Measurements from ENCODE around the gene AACS.

AACS gene

DNA sequence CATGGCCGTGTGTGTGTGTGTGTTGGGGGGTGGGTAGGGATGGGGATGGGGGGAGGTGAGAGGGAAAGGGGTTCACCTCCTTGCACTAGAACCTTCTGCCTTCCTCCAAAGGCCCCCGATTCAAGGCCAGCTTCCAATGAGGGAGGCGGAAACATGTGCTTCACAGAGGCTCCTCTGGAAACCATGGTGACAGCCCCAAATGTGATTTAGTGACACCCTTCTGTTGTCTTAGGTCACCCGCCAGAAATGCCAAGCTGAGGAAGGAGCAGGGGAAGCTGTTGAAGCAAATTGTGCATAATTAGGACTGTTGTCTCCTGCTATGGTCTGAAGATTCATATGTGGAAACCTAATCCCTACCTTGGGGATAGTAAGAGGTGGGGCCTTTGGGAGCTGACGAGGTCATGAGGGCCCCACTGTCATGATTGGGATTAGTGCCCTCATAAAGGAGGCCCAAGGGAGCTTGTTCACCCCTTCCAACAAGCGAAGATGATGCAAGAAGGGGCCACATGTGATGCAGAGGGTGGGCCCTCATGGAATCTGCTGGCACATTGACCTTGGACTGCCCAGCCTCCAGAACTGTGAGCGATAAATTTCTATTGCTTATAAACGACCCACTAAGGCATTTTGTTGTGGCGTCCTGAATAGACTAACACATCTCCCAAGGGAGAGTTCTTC is 95.2 kb downstream of the AACS start:
- DNase-seq, result no peak

DNA sequence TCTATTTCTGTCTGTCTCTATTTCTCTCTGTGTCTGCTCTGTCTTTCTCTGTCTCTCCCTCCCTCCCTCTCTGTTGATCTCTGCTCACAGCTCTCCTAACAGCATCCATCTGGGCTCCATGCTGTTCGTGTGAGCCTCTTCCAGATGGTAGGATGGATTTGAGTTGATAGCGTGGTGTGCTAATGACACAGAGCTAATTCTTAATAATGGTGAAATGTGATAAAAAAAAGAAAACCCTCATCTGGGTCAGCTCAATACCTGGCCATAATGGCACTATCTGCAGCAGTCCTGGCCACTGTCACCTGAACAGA is 96.4 kb downstream of the AACS start:
- no peak for DNase-seq

DNA sequence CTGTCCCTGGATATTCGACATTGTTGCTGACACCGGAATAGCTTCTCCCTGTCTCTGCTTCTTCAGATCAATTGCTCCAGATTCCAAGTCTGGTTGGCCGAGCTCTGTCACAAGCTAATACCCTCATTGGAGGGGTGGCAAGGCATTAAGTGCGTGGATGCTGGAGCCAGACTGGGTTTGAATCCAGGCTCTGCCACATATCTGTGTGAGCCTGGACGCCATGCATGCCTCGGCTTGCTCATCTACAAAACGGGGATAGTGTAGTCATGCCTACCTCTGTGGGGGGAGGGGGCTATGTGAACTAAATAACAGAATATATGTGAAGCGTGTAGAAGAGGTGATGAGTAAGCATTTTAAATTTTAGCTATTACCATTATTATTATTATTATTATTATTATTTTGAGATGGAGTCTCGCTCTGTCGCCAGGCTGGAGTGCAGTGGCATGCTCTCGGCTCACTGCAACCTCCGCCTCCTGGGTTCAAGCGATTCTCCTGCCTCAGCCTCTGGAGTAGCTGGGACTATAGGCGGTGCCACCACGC is 97.3 kb downstream of the AACS start:
- no peak for DNase-seq

DNA sequence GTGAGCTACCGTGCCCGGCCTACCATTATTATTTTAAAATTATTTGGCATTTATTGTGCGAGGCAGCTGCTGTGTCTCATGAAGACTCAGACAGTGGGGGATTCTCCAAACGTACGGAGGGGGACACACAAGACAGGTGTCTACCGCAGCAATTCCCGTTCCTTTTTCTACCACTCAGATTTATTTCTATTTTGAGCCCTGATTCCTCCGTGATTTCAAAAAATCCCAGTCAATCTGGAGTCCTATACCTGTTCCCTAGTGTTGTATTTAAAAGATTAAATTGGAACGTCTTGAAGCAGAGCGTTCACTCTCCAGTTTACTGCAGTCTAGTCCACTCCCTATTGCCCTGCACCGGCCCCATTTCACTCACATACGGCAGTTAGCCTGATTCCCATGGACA is 97.9 kb downstream of the AACS start:
- DNase-seq, result no peak

DNA sequence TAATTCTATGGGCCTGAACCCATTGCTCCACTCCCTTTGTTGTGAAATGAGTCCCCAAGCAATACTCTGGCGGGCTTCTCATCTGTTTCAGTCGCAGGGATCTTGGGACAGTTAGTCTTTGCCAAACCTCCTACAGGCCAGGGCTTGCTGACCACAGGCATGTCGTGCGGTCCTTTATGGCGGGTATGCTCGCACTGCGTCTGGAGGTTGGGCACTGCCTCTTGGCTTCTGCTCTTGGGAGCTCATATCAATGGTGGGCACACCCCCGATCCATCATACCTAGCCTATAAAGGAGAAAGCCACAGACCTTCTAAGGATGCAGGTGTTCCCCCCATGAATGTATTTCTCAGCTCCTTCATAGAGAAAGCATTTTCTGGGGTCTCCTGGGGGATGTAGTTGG is 99.3 kb downstream of the AACS start:
- no peak for DNase-seq

DNA sequence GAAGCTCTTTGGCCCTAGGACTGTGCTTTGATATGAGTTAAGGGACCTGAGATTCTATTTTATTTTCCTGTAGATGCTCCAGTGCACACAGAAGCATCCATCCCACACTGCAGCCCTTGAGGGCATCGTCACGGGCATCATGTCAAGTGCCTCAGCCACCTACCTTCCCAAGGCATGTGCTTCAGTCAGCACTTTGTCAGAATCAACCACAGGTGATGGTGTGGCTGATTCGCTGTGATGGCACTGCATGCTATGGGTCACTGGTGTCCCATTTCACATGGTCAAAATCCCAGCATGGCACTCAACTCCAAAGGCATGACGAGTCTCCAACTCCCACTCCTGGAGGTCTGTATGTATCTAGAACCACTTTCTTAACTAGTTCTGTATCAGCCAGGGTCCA is 100.8 kb downstream of the AACS start:
- DNase-seq, result no peak

DNA sequence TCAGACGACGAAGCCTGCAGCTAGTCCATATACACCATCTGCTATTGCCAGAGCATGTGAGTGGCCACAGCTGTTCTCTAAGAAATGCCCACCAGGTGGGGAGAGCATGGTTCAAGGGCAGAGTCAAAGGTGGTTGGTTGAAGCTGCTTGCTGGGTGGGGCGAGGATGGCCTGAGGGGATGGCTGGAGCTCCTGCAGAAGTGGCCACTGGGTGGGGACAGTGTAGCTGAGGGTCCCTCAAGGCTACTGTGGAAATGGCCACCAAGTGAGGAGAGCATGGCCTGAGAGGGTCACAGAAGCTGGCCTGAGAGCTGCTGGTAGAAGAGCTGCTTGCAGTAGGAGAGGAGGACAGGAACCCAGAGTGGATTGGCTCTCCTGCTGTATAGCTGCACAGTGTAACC is 102.4 kb downstream of the AACS start:
- no peak for DNase-seq

DNA sequence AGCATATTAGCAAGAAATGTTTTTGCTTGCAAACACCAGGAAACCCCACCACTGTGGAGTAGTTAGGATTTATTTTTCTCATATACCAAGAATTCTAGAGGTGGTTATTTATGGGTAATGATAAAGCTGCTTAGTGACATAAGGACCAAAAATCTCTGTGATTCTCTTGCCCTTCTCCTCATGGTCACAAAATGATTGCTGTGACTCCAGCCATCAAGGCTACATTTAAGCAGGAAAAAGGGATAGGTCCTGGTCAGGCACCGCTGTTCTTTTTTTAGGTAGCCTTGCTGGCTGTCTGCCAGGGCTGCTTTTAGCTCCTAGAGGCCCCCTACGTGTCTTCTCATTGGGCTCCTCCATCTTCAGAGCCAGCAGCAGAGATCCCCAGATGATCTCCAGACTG is 104.2 kb downstream of the AACS start:
- DNase-seq, result no peak

DNA sequence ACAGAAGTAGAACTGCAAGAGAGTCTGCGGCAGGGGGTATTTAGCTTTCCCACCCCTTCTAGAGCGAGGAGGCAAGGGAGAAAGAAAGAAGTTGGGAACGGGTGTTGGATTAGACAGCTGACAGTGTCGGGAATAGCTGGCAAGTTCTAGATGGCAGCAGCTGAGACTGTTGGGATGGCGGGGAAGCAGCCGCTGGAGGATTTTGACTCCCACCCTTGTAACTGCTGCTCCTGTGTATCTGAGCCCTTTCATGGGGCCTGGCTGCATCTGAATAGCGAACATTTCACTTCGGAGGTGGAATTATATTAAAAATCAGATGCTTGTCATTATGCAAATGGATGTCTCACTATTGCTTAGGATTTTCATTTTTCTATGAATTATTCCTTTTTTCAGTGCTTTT is 104.6 kb downstream of the AACS start:
- no peak for DNase-seq

DNA sequence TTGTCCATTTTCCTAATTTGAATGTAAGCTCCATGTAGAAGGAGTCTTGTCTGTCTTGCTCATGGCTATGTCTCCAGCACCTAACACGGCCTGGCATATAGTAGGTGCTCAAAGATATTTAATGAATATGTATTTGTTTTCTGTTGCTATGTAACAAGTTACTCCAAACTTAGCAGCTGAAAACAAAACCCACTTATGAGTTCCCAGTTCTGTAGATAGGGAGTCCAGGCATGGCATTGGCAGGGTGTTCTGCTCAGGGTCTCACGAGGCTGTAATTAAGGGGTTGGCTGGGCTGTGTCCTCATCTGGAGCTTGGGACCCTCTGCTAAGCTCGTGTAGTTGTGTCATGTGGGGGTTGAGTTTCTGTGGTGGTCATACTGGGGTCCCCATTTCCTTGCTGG is 106.0 kb downstream of the AACS start:
- no peak for DNase-seq

DNA sequence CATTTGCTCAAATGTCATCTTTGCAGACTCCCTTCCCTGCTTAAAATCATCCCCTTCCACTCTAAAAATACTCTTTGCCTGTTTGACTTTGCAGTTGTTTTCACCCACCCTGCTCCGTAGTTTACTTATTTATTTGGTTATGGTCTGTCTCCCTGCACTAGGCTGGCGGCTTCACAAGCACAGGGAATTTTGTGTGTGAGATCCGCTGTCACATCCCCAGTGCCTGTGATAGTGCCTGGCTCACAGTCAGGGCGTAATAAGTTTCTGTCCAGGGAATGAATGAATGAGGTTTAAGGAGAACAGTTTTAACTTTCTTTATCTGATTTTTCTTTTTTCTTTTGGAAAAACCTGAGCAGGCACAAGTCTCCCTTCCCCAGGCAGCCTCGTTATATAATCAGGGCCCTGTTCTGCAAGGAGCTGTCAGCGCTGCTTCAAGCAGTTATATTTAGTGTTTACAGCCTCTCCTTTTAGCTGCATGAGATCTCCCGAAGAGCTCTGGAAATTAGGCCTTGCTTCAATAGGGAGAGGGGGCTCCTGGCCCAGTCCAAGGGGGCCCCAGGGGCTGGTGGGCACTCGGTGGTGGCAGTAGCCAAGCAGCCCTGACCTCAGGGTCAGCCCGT is 107.1 kb downstream of the AACS start:
- no peak for DNase-seq

DNA sequence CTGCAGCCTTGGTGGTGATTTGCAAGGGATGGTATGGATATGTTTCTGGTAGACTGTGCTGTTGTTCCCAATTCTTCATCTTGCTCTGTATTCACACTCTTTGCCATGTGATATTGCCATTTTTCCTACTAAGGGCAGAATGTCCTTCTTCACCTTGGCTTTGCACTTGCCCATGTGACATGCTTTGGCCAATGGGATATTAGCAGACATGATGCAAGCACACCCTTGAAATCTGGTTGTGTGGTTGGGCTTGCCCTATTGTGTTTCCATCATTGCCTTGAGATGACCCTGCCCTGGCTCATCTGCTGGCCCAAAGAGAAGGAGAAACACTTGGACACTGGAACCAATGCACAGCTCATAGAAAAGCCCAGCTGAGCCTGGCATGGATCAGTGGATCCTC is 110.3 kb downstream of the AACS start:
- DNase-seq, result no peak

DNA sequence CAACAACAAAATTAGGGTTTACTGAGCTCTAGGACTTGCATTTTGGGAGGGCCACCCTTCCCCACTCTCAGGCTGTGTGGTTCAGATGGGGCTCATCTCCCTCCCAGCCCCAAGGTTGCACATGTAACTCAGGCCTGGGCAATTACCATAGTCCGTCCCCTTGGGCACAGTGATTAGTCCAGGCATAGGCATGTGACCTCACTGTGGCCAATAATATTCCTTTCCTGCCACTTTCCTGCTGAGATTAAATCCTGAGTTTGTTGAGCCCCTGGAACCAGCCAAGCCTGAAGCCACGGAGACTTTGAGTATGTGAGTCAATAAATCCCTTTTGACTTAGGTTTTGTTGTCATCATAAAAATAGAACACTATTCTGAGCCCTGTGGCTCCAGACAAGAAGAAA is 113.0 kb downstream of the AACS start:
- DNase-seq, result no peak

DNA sequence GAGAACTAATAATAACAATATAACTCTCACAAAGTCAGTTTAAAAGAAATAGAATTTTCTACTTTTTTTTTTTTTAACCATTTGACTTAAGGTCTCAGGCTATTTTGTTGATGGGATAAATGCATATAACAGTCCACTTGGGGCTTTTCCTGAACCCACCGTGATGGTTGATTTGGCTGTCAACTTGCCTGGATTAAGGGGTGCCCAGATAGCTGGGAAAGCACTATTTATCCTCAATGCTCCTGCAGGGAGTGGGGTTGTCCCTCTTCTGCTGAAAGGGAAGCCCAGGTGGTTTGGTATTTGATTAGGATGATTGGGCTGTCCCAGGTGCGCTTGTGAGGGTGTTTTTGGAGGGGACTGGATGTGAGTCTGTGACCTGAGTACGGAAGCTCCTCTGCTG is 114.9 kb downstream of the AACS start:
- DNase-seq, result no peak

DNA sequence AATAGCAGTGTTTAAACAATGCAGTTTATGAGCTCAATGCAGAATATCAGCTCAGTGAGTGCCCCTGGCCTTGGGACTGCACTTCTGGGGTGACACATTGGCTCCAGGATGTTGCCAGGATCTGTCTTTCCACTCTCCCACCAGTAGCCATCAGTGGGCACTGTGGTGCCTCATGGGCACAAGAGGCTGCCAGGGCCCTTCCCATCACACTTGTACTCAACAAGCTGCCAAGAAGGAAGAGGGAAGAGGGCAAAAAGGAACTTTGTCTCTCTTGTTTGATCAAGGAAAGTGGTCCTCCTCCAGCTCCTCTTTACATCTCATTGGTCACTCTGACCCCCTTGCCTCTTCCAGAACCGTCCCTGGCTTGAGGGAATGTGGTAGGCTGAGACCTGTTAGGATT is 115.9 kb downstream of the AACS start:
- no peak for DNase-seq

DNA sequence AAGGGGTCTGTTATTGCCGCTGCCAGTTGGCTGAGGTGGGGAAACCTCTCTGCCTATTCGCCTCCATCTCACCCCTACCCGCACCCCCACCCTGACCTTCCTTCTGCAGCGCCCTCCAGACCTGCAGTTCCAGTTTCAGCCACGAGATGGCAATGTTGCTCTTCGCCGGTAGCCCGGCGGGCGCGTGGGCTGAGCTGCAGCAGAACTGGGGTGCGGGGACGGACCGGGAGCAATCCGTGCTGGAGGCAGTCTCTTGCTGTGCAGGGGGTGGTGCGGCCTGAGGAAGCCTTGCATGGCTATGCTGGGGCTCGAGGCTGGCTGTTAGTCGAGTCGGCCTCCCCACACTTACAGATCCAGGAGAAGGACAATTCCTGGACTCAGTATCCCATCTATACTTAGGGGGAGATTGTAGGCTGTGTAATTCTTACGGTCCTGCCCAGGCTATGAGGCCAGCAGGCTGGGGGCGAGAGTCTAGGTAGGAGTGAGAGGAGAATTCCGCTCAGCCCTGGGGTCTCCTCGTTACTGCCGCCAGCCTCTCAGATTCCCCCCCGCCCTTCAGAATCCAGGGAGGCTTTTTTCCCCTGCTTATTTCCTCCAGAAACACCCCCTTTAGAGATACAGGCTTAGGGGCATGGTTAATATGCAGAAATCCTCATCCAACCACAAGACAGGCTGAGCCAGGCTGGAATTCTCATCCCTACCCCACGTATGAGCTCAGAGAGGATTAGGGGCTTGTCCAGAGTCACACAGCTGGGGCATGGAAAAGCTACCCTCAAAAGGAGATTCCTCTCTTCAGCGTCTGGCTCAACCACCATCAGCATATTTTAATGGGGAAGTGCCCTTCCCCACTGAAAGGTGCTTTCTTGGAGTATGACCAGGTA is 118.2 kb downstream of the AACS start:
- peak; percentile 47 for DNase-seq

DNA sequence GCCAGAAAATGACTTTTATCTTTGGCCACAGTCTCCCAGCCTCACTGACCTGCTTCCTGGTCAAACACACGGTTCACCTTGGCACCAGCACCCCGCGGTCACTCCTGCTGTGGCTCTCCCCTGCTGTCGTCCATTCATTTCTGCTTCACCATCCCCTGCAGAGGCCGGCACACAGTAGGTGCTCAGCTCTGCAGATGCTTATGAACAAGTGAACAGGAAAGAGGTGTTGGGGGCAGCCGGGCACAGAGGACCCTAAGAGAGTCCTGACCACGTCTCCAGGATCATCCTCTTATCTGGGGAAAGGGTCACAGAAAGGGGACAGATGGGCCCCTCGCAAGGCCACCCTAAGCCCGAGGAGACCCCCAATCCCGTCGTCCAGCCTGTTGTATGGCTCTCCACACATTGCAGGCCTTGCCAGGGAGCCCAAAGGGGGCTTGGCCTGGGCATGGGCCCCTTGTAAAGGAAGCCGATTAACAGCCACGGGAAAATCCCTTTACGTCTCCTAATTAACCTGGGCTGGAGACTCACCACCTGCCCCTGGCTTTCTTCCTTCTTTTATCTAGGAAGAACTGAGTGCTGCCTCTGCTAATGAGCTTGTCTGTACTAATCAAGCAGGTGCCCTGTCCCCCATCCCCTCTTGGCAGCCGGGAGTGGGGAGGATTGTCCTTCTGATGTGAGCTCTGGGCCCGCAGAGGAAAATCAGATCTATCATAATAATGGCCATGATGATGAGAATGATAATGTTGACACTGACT is 119.2 kb downstream of the AACS start:
- no peak for DNase-seq

DNA sequence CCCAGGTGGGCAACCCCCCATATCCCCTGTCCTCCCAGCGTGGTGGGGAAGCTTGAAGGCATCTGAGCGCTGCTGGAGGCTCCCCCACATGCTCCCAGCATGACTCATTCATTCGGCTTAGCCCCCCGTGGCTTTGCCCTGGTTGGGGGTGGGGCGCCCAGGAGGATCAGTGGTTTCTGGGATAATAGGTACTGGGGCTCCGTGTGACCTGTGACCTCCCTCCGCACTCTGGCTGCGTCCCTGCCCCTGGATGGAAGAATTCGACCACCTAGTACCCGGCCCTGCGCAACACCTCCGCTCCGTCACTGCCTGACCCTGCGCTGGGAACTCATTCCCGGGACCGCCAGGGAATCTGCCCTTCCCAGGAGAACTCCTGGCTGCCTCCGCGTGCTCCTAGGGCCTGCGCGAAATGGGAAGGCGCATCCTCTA is 120.1 kb downstream of the AACS start:
- no peak for DNase-seq

DNA sequence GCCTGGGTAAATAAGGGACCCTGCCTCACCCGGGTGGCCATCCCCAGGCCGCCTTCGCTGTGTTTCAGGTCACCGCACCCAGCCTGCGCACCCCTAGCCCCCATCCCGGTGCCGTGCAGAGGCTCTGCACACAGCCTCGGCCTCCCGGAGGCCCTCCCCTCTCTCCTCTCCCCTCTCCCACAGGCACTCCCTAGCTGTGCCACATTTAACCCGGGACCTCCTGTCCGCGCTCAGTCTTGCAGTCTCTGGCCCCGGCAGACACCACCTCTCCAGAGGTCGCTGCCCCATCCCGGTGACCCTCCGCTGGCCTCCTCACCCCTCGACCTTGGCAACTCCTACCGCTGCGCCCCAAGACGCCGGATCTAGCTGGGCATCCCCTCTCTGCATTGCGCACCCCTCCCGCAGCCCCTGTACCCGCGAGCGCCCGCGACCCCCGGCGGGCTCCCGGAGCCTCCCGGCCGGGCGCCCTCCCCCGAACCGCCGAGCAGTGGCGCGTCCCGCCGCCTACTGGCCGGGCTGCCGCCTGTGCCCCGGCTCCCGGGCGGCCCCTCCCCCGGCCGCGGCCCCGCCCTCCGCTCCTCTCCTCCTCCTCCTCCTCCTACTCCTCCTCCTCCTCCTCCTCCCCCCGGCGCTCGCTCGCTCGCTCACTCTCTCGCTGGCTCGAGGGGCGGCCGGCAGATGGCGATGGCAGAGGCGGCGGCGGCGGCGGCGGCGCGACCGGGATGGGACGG is 120.7 kb downstream of the AACS start, which contains the start of gene TMEM132B:
Gene TMEM132B (plus strand): TSS at position 647 of the 731 bp plus-strand sequence.
- no peak for DNase-seq

DNA sequence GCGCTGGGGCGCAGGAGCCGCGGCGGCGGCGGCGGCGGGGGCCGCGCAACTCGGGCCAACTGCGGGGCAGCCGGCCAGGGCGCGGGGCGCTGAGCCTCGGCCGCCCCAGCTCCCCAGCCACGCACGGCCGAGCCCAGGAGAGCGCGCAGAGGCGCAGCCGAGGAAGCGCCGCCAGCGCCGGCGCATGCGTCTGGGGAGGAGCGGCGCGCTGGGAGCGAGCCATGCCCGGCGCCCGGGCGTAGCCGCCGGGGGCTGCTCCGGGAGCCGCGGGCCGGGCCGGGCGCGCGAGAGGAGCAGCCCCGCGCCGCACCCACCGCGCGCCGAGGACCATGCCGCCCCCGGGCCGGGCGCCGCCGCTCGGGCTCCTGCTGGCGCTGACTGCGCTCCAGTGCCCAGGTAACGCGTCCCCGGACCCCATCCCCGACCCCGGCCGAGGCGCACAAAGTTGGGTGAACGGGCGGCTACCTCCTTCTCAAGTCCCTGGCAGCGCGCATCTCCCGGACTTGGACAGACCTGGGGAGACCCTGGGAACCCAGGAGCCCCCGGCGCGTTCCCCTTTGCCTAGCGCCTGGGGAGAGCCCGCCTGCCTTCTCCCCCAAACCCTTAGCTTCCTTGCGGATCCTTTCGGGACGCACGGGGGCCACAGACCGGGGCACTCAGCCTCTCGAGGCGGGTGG is 121.4 kb downstream of the AACS start:
- no peak for DNase-seq

DNA sequence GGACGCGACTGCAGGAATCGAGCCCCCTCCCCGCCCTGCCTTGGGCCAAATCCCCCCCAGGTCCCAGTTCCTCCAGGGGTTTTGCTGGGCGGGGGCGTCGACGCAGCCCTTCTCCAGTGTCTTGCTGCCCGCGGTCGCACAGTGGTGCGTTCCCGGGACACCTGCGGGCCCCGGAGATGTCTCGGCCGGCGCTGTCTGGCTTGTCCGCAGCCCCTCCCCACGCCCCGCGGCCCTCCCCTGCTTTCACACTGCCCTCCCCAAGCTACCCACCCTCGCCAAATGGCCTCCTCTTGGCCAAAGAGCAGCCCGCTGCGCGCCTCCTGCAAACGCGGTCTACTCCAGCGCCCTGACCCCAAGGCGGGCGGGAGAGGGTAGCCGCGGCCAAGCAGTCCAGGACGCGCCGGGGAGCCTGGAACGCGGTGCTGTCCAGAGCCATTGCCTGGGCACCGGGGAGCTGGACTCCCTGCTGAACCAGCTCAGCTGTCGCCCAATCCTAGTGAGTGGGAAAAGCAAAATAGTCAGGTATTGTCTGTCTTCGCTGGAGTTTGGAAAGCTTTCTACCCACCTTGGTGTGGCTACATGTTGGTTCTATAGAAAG is 122.0 kb downstream of the AACS start:
- no peak for DNase-seq

All from NCI-H1092 (cell line).